NK-92 (cell line): ENCODE measurements around the gene GCSAM.

Experiments used
- DNase-seq: peaks from one replicate; lab custom pipeline; 2025; ENCODE audit not compliant: unreplicated experiment; lab: John Stamatoyannopoulos, UW

The GCSAM gene, protein sequence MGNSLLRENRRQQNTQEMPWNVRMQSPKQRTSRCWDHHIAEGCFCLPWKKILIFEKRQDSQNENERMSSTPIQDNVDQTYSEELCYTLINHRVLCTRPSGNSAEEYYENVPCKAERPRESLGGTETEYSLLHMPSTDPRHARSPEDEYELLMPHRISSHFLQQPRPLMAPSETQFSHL

DNA sequence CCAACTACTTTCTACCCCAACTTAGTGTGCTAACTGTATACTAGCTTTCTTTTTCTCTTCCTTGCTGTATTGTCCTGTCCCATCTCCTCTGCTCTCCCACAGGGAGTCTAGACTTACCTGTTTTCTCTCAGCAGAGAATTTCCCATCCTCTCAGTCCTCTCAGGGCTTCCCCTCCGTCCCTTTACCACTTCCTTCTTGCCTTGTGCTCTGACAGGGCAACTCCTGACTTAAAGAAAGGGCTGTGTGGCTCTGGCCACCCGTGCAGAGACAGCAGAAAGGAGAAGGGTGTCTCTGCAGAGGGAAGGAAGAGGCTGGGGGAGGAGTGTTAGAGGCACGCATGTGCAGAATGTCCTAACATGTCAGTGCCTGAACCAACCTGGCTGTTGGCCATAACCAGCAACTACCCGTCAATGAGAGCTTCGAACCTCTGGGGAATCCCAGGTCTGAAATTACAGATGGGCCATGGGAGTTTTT lies at the start of gene GCSAM:
TSS of gene GCSAM (minus strand) at position 274 of the 474 bp plus-strand sequence. CDS start at position 146, 128 bp downstream.
- DNase-seq: no peak

DNA sequence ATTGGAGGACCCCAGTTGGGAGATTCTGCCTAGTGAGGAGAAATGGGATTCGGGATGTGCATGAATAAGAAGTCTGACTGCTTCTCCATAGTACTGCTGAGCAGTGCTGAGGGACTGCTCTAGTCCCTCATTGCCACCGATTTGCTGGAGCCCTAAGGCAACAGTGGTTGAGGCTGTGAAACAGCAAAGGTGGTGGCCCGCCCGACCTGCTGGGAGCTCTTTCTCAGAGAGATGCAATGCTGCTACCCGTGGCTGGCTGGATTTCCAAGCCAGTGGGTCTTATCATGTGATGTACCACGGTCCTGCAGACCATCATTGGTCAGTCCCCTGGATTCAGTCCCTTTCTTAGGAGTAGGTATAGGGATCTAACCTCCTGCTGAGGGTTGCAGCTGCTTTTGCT lies 42.6 kb upstream of the GCSAM start:
- DNase-seq: no peak

DNA sequence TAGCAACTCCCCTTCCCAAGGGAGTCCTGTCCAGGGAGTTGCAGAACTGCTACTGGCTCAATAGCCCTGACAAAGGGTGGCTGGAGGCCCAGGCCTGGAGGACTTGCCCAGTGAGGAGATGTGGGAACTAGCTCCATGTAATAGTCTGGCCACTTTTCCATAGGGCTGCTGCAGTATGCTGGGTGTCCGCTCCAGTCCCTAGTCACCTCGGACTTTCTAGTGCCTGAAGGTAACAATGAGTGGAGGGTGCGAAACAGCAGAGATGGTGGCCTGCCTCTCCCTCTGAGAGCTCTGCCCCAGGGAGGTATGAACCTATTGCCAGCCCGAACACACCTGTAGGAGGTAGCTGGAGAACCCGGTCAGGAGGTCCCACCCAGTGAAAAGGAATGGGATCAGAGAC lies 42.0 kb upstream of the GCSAM start:
- DNase-seq: no peak

DNA sequence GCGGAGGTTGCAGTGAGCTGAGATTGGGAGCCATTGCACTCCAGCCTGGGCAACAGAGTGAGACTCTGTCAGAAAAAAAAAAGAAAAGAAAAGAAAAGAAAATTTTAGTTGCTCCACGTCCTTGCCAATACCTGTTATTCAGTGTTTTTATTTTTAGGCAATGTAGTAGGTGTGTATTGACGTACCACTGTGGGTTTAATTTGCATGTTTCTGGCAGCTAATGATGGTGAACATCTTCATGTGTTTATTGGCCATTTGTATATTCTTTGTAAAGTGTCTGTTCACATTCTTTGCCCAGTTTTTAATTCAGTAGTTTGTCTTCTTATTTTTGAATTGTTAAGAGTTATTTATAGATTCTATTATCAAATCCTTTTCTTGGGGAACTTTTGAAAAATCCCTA lies 38.1 kb upstream of the GCSAM start:
- DNase-seq: no peak

DNA sequence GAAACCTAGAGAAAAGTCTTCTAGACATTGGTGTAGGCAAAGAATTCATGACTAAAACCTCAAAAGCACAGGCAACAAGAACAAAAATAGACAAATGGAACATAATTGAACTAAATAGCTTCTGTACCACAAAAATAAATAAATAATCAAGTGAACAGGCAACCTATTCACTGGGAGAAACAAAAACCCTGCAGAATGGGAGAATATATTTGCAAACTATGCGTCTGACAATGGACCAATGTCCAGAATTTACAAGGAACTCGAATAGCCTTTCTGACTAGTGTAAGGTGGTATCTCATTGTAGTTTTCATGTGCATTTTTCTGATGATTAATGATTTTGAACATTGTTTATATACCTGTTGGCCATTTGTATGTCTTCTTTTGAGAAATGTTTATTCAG lies 37.0 kb upstream of the GCSAM start:
- DNase-seq: no peak

DNA sequence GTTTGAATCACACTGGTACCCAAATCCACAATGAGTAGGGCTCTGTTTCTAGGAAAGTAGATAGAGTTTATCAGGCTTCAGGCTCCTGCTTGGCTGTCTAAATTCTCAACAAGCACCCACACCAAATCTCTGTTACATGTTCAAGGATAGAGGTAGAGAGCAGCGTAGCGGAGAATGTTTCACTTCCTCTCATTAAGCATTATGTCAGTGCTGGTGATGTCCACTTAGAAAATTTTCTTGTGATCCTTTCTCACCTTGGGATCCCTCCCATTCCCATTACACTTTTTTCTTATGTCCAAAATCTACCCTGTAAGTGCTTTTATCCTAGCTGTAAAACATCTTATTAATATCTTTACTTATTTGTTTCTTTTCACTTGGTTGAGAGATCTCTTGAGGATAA lies 34.7 kb upstream of the GCSAM start:
- no peak for DNase-seq

DNA sequence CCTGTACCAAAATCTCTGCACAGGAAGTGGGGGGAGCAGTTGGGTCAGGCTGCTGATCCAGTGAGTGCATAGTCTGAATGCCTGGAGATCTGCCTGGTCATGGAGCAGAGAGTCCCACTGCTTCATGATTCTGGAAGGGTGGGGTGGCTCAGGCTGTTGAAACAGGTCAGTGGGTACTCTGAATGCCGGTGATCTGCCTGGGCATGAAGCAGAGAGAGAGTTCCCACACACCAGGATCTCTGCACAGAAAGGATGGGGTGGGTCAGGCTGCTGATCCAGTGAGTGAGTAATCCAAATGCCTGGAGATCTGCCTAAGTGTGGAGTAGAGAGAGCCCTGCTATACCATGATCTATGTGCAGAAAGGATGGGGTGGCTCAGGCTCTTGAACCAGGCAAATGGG lies 16.1 kb upstream of the GCSAM start:
- no peak for DNase-seq

DNA sequence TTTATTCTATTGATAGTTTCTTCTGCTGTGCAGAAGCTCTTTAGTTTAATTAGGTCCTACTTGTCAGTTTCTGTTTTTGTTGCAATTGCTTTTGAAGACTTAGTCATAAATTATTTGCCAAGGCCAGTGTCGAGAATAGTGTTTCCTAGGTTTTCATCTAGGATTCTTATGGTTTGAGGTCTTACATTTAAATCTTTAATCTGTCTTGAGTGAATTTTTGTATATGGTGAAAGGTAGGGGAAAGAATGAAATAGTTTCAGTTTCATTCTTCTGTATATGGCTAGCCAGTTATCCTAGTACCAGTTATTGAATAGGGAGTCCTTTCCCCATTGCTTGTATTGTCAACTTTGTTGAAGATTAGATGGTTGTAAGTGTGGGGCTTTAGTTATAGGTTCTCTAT lies 10.6 kb upstream of the GCSAM start:
- no peak for DNase-seq

DNA sequence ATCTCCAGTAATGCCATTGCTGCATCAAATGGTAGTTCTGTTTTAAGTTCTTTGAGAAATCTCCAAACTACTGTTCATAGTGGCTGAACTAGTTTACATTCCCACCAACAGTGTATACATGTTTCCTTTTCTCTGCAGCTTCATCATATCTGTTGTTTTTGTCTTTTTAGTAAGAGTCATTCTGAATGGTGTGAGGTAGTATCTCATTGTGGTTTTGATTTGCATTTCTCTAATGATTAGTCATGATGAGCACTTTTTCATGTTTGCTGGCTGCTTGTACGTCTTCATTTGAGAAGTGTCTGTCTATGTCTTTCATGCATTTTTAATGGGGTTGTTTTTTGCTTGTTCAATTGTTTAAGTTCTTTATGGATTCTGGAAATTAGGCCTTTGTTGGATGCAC lies 10.2 kb upstream of the GCSAM start:
- DNase-seq: no peak

DNA sequence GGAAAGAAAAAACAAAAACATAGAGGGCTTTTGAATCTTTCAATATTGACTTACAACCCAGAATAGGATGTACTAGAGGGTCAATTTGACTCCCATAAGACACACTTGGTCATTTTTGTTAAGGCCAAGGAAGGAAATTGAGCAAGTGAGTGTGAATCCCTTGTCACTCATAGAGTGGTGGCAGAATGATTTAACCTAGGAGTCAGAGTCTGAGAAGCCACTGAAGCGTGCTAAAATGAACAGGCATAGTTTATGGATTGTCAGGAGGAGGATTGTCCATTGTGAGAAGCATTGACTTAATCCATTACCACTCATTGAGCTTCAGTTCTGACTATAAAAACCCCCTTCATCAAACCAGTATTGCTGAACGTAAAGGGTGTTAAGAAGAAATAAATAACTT lies 8.2 kb upstream of the GCSAM start:
- no peak for DNase-seq

DNA sequence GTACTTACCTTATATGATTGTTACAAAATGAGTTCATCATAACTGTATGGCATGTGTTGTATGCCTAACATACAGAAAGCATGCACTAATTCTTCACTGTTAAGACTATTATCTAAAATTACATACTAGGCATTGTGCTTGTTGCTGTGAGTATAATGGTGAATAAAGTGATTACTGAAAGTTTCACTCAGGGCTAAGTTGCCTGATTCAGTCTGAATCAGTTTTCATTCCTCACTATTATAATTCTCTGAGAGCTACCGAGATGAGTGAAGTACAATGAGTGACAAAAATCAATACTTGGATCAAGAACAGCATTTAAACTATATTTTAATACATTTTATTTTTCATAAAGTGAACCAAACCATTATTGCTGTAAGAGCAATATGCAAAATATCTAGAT lies 7.5 kb upstream of the GCSAM start:
- no peak for DNase-seq

DNA sequence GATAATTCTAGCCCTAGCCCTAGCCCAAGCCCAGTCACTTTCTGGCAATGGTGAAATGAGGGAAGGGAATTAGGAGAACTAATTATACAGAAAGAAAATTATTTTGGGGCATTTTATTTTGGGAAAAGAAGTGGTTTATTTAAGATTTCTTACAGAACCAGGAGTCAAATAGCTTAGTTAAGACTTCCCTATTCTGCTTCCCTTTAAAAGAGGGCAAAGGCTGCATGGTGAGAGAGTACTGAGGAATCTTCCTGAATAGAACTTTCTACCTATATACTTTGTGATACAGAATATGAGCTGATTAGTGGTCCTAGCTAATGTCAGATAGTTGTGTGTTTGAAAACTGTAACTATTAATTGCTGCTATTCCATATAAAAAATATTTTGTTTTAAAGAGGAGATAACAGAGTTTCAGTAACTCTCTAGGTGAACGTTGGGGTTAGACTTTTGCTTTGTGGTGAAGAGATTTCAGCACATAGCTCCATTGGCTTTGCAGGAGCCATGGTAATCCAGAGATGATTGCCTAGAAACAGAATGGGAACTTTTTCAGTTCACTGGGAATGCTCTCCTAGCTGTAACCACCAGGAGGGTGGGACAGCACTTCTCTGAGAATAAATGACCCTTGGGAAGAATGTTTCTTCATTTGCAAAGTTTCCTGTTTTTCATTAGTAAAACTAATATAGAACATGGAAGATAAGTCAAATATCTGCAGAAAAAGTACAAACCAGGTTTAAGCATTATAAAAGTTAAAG lies 5.3 kb upstream of the GCSAM start:
- DNase-seq: no peak

DNA sequence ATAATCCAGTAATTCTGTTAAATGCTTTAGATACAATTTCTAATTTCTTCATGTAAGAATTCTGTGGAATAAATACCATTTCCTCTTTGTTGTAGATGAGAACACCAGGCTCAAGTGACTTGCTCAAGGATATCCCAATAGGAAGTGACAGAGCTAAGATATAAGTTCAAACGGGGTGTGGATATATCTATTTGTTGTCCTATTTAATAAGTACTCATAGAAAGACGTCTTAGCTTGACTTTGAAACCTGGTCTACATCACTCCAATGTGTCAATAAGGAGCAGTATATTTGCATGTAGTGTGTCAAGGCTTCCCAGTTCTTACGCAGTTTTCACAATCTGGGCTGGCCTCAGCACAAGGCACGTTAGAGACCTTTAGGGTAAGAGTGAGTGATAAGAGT lies 4.7 kb upstream of the GCSAM start:
- DNase-seq: no peak

DNA sequence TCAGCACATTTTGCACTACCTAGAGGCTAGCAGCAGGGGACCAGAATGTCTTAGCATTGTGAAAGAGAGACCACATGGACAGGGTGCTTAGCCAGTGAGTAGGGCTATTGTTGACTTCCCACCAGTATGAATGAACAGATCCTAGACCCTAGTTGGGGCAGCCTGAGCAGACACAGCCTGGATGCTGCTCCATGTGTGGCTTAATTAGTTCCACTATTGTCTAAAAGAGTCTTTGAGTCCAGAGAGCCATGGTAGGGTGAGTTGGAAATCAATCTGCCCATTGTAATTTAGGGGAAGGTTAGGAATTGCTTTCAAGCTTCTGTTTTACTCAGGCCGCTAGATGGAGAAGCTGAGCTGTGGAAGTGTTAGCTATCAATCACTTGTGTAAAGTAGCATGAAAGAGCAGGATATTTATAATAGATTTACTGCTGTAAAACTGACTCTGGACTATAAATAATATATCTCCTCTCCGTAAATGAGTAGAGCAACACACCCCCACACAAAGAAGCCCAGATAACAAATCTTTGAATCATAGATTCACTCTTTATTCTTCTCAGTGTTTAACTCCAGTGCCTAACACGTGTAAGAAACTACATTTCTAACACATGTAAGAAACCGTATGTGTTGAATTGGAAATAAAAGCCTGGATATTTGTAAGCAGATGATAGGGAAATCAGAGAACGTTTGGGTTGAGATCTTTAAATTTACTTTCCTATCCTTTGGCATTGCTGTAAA lies 4.1 kb upstream of the GCSAM start:
- DNase-seq: no peak

DNA sequence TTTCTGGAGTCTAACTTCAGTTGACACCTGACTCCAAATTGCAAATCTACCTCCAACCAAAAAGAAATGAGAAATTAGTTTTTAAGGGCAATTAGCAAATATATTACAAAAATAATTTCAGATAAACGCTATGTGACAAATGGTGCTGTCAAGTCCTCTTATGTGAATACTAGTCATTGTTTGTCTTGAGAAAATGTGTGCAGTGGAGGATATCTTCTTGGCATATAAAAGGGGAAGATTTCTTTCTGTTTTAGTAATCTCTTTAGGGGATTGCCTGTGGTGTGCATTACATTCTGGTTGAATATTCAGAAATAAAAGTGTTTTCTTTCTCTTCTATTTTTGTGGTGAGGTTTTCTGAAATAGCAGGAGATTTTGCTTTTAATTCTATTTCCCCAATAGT lies 3.0 kb upstream of the GCSAM start:
- DNase-seq: no peak

DNA sequence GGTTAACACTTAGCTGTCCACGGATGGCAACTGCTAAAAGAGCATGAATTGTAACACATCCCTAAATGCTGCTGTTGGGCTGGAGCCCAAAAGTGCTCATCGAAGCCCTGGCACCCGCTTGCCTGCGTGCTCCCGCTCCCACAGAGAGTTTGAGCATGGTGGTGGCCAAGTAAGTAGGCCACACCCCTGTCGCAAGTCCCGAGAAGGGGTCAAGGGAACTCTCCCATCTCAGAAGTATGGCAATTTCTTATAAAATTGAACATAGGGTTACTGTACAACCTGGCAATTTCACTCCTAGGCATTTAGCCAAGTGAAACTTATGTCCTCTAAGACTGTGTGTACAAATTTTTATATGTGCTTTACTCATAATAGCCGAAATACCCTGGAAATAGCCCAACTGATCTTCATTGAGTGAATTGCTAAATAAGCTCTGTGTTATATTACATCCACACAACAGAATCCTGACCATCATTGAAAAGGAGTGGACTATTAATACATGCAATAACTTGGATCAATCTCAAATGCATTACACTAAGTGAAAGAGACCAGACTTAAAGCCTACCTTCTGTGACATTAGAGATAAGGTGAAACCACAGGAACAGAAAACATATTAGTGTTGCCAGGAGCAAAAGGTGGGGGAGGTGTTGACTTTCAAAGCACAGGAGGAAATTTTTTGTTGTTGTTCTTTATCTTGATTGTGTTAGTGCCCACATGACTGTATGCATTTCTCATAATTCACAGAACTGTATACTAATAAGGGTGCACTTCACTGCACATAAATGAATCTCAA lies 1.5 kb upstream of the GCSAM start:
- DNase-seq: no peak

DNA sequence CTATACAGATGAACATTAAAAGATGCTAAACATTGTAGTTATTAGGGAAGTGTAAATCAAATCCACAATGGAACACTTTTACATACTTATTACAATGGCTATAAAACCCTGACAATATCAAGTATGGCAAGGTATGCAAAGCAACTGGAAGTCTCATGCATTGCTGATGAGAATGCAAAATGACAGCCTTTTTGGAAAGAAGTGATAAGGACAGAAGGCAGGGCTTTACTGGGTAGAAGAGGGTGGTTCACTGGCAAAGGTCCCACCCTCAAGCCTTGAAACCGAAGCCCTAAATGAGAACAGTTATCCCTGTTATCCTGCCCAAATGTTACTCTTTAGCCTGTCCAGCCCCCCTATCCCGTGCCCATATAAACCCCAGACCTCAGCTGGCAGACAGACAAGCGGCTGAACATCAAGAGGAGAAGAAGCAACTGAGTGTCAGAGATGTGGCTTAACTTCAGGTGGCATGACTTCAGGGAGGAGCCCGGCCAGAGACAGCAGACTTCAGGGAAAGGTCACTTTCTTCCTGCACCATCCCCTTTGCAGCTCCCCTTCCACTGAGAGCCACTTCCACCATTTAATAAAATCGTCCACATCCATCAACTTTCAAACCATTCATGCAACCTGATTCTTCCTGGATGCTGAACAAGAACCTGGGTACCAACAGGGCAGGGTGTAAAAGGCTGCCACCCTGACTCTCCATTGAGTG lies 732 bp upstream of the GCSAM start:
- no peak for DNase-seq

DNA sequence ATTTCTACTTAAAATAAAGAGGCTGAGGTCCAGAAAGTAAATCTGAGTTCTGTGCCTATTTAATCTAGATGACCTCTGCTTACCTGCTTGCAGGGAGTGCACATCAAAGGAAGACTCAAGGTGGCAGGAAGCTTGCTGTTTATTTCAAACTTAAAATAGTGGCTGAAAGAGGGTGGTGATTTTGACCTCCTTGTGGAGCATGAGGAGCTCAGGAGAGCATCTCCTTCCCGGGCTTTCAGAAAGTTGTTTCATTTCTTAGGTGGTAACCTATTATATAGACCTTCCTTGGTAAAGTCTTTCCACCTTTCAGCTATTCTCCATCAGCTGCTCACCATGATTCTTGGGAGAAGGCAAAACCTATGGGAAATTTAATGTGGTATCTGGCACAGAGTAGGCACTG lies 494 bp downstream of the GCSAM start:
- no peak for DNase-seq

DNA sequence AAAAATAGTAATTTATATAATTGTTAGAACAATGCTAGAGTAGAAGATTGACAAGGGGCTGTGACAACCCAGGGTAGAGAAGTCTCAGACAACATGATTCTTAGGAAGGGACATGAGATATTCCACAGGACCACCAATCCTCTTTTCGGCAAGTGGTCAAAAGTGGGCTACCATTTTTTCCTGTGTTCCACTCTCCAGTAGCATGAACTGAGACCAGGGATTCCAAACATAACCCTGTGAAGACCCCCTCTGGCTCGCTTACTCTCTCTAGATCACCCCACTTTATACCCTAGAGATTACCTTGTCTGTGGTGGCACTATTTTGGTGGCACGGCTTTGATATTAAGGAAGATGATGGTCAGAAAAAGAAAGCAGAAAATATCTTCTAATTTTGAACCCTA lies 960 bp downstream of the GCSAM start:
- no peak for DNase-seq

DNA sequence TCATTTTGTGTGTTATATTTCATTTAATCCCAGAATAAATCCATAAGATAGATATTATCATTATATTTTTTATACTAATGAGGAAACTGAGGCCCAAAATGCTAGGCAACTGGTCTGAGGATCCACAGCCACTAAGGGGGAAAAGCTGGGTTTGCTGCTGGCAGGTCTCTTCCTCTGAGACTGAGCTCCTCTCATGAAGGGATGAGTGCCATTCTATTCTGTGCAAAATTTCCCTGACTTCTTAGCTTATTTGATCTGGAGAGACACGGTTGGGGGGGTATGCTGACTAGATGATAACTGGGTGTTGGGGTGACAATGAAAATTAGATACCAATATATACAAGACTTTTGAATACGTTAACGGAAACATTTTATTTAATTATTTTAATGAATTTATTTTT lies 1.9 kb downstream of the GCSAM start:
- no peak for DNase-seq

DNA sequence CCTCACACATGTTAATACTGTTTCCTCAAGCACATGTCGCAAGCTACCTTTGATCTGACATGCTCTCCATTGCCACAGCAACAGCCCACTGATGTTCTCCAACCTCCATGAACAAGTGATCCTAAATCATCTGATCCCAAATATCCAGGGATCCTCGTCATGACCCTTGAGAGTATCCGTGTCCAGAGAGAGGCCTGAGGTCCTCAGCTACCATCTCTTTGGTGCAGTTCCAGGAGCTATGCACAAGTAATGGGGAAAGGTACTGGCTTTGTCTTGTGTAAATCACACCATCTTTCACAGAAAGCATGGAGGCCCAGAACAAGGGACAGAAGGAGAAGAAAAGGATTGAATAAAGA lies 2.4 kb downstream of the GCSAM start:
- DNase-seq: no peak
